ENCODE data around the gene NAT8. TPM values are rescaled to one million over a fixed set of nuclear protein-coding genes. Genes with fewer than 3 reads are reported as not detected.
"Not testable (repeated sequence)": the region's sequence is repeated elsewhere in the genome, so short reads cannot be mapped to it uniquely, and the experiment has no call there.

Gene NAT8, protein sequence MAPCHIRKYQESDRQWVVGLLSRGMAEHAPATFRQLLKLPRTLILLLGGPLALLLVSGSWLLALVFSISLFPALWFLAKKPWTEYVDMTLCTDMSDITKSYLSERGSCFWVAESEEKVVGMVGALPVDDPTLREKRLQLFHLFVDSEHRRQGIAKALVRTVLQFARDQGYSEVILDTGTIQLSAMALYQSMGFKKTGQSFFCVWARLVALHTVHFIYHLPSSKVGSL
- total RNA-seq = not detected

DNA sequence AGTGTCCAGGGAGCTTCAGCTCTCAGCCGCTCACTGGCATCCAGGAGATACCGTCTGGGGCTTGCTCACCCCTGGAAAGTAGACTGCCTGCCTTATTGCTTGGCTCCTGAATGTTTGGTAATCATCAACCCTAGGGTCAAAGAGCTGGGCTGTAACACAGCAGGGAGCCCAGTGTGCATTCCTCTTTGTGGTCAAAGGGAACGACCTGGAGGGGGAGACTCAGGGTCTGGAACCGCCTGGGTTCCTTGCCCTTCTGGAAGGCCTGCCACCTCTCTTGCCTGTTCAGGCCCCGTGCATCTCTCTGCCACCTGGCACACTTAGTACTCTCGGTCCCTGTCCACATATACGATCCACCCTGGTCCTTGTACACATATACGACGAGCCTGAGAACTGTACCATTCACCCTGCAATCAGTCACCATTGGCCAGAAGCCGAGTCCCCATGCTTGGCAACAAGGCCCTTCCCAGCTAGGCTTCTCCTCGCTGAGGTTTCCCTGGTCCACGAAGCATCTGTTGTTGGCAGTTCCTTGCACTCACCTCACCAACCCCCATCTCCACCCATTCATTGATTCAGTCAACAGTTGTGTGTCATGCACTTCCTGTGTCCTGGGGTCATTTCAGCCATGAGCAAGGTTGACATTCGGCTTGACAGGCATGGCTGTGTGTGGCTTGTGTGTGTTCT lies at the start of gene NAT8:
NAT8 (minus strand) TSS at position 85 of the 681 bp plus-strand sequence. CDS start 794 bp downstream, outside the sequence.
- intact Hi-C loops (cut with DNase I) = no loop called here
- Histone ChIP-seq H3K27ac (no peak within 1 kb of the TSS), H3K9me3 (no peaks in the 10 kb centered on the region), H3K4me1 (peaks cover 11% of the 10 kb centered on the region), H3K4me3 (no peak within 1 kb of the TSS), H3K27me3 (no peaks in the 10 kb centered on the region), H3K36me3 (replicated peaks in 1 of 2; ENCODE audit: insufficient read depth in 1 of 2, low read depth in 2 of 2) (no peaks in the 10 kb centered on the region)
- TF ChIP-seq, protein P1, sequence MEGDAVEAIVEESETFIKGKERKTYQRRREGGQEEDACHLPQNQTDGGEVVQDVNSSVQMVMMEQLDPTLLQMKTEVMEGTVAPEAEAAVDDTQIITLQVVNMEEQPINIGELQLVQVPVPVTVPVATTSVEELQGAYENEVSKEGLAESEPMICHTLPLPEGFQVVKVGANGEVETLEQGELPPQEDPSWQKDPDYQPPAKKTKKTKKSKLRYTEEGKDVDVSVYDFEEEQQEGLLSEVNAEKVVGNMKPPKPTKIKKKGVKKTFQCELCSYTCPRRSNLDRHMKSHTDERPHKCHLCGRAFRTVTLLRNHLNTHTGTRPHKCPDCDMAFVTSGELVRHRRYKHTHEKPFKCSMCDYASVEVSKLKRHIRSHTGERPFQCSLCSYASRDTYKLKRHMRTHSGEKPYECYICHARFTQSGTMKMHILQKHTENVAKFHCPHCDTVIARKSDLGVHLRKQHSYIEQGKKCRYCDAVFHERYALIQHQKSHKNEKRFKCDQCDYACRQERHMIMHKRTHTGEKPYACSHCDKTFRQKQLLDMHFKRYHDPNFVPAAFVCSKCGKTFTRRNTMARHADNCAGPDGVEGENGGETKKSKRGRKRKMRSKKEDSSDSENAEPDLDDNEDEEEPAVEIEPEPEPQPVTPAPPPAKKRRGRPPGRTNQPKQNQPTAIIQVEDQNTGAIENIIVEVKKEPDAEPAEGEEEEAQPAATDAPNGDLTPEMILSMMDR (IDR thresholded peaks at IDR 0.05) = no peak
- no peak for TF ChIP-seq POLR2A (IDR thresholded peaks at IDR 0.05)
- WGBS, 2 donors = 69 to 84% methylated on average over 9 to 13 of the region's 13 CpGs
- DNase-seq (no peak), ATAC-seq (no peak)

DNA sequence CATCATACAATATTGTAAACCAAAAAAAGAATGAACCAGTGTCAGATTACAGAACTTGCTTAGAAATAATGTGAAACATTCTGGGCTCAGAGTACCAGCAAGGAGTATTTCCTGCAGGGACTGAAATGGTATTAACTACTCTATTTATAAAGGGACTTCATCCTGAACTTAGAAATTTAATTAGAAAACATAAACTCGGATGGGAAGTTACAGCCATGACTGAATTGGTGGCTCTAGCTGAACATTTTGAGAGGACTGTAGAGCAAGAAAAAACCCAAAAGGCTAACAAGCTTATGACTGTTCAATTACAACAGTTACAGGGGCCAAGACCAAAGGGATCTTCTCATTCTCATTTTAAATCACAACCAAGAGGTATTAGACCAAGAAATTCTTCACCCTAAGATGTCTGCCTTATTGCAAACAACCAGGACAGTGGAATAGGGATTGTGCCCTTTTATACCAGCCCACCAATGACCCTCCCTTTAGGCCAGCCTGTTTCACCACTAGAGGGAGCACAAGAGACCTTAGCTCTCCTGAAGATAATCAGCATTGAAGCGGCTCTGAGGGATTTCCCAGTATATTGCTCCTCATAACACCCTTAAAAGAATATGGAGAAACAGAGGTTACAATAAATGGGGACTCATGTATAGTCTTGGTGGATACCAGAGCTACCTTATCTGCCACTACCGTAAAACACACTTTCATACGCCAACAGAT lies 48.3 kb upstream of the NAT8 start:
- intact Hi-C loops (cut with DNase I); H3K4me3 ChIP-seq; H3K9me3 ChIP-seq; H3K27ac ChIP-seq; H3K27me3 ChIP-seq; H3K36me3 ChIP-seq (replicated peaks in 1 of 2; ENCODE audit: insufficient read depth in 1 of 2, low read depth in 2 of 2); H3K4me1 ChIP-seq: not testable (repeated sequence)
- TF ChIP-seq, protein P1 (IDR thresholded peaks at IDR 0.05) = peak in 4 of 7 experiments; percentile 20 to 56 (median 39)
- WGBS, 2 donors = 32 to 49% methylated on average over 4 of the region's 4 CpGs
- peak; percentile 74 for ATAC-seq
- DNase-seq = peak in 1 of 4 donors; percentile 45

DNA sequence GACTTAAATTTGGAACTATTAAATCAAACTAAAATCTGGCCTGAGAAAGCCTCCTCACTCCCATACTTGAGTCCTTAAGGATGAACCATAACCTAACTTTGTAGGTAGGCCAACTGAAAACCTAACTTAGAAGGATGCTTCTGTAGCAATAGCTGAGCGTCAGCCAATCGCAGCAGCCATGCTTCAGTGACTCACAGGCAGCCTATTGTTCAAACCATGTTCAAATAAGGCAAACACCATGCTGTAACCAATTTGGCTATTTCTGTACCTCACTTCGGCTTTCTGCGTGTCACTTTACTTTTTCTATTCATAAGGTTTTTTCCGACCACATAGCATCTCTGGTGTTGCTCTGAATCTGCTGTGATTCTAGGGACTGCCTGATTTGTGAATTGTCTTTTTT lies 46.3 kb upstream of the NAT8 start:
- intact Hi-C loops (cut with DNase I); H3K27me3 ChIP-seq; H3K9me3 ChIP-seq; DNase-seq; H3K4me1 ChIP-seq; H3K36me3 ChIP-seq (replicated peaks in 1 of 2; ENCODE audit: insufficient read depth in 1 of 2, low read depth in 2 of 2); H3K27ac ChIP-seq; ATAC-seq; H3K4me3 ChIP-seq: not testable (repeated sequence)
- WGBS, 2 donors = 90 to 95% methylated on average over 5 of the region's 5 CpGs

DNA sequence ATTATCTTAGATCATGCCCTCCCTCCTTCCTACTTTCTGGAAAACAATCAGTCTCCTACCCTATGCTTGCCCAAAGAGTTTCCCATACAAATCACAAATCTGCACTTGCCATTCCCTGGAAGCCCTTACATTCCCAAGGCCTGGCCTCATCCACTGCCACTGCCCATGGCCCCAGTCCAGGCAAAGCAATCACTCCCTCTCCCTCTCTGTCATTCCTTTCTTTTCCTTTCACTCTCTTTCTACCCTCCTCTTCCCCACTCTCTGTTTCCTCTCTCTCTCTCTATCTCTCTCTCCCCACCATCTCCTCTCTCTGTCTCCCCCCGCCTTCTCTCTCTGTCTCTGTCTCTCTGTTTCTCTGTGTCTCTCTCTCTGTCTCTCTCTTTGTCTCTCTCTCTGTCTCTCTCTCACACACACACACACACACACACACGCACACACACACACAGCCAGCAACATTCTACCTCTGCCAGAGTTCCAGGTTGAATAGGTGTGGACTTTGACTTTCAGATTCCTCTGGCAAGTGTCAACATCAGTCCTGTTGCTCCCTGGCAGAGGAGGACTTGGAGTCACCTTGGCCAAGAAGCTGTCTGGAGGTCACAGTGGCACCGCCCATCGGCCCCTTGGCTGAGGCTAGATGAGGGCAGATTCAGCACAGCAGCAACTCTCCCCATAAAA lies 43.7 kb upstream of the NAT8 start:
- intact Hi-C loops (cut with DNase I) = no loop called here
- 28 to 40% methylated on average over 4 of the region's 4 CpGs for WGBS, 2 donors

DNA sequence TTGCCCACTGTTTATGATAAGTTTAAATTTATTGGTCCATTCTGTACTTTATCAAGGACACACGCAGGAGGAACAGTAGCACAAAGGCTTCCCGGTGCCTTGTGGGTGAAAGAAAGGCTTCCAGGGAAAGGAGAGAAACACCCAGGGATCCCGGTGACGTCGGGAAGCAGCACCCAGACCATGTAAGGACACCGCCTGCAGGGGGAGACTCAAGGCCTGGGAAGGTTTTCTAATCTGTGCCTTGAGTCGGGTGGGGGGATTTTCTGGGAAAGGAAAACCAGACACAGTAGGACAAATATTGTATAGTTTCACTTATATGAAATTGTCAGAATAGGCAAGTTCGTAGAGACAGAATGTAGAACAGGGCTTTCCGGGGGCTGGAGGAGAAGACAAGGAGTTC lies 42.7 kb upstream of the NAT8 start:
- H3K27ac ChIP-seq; H3K4me3 ChIP-seq; H3K4me1 ChIP-seq; H3K27me3 ChIP-seq; H3K9me3 ChIP-seq; DNase-seq; H3K36me3 ChIP-seq (replicated peaks in 1 of 2; ENCODE audit: insufficient read depth in 1 of 2, low read depth in 2 of 2); ATAC-seq; intact Hi-C loops (cut with DNase I): not testable (repeated sequence)
- 48 to 80% methylated on average over 8 to 9 of the region's 9 CpGs for WGBS, 2 donors

More for the DNA sequence above, 43.7 kb upstream of the NAT8 start:
- ATAC-seq (peak; percentile 86), DNase-seq (peak; percentile 45 to 62 (median 57))
- Histone ChIP-seq H3K36me3 (replicated peaks in 1 of 2; ENCODE audit: insufficient read depth in 1 of 2, low read depth in 2 of 2) (no peaks in the 10 kb centered on the region), H3K4me1 (peaks cover 8% of the 10 kb centered on the region), H3K4me3 (no peak overlapping the region), H3K27ac (peak overlapping the region in 3 of 4 donors; percentile 30 to 54 (median 42)), H3K27me3 (no peaks in the 10 kb centered on the region), H3K9me3 (no peaks in the 10 kb centered on the region)
- TF ChIP-seq, protein P1 (IDR thresholded peaks at IDR 0.05) = no peak
- TF ChIP-seq POLR2A (IDR thresholded peaks at IDR 0.05) = no peak

DNA sequence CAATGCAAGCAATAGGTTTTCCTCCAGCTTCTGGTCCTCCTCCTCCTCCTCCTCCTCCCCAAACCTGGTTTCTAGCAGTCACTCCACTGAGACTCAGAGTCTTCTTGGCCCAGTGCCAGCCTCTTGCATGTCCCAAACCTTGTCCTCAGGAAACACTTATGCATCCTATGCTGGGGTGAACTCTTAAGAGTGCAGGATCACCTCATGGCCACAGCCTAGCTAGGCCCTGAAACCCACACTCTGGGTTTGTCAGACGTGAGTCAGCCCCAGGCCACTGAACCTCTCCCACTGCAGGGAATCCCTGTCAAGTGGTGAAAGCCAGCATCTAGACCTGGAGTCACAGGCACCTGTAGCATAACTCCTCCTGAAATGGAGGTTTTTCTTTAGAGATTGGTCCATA lies 42.1 kb upstream of the NAT8 start:
- H3K36me3 ChIP-seq (replicated peaks in 1 of 2; ENCODE audit: insufficient read depth in 1 of 2, low read depth in 2 of 2); H3K27ac ChIP-seq; H3K4me1 ChIP-seq; H3K27me3 ChIP-seq; H3K4me3 ChIP-seq; intact Hi-C loops (cut with DNase I); ATAC-seq; H3K9me3 ChIP-seq; DNase-seq: not testable (repeated sequence)
- WGBS, 2 donors = 80 to 87% methylated on average over 1 of the region's 1 CpG

All from body of pancreas (tissue), 4 donors.